Immature natural killer cell (primary cell): ENCODE results near the gene RABEPK. TPM values are rescaled to one million over a fixed set of nuclear protein-coding genes. Genes with fewer than 3 reads are reported as not detected.

Experiments
- DNase-seq, 3 donors: peaks; one replicate each; pipeline ENCODE4 v3.0.0; 2022; ENCODE audit warnings: mixed read lengths in 1 of 3
- H3K27ac Mint-ChIP-seq, 6 donors: one replicate each; pipeline ENCODE4 v1.8.0; 2020; ENCODE audit warnings: mixed read lengths in 6 of 6, mild to moderate bottlenecking in 5 of 6, inconsistent platforms in 4 of 6, moderate library complexity in 3 of 6
- H3K27me3 Mint-ChIP-seq, 3 donors: one replicate each; pipeline ENCODE4 v1.8.0; 2020 to 2021; ENCODE audit warnings: low read depth in 3 of 3, mild to moderate bottlenecking in 3 of 3, mixed read lengths in 3 of 3, moderate library complexity in 3 of 3, inconsistent platforms in 1 of 3
- H3K36me3 Mint-ChIP-seq, 3 donors: one replicate each; pipeline ENCODE4 v1.8.0; 2020; ENCODE audit warnings: mixed read lengths in 3 of 3, inconsistent platforms in 2 of 3, mild to moderate bottlenecking in 2 of 3
- H3K4me1 Mint-ChIP-seq, 2 donors: one replicate each; pipeline ENCODE4 v1.8.0; 2020; ENCODE audit warnings: inconsistent platforms in 2 of 2, mild to moderate bottlenecking in 2 of 2, mixed read lengths in 2 of 2, moderate library complexity in 1 of 2
- H3K4me3 Mint-ChIP-seq, 5 donors: one replicate each; pipeline ENCODE4 v1.8.0; 2020; ENCODE audit warnings: mild to moderate bottlenecking in 5 of 5, mixed read lengths in 5 of 5, inconsistent platforms in 3 of 5, moderate library complexity in 3 of 5
- H3K9me3 Mint-ChIP-seq, 6 donors: one replicate each; pipeline ENCODE4 v1.8.0; 2020; ENCODE audit warnings: mild to moderate bottlenecking in 6 of 6, mixed read lengths in 6 of 6, inconsistent platforms in 4 of 6, moderate library complexity in 3 of 6
- polyA plus RNA-seq, 3 donors: library from polyadenylated mRNA; unstranded; fragments of 300-500 nt; fragmentation: Illumina TruSeq; gene quantifications; one replicate each; pipeline ENCODE4 v1.2.3, GENCODE V29; 2021

RABEPK gene
- polyA plus RNA-seq, 3 donors from 2014 or later = 23.6 to 44.1 (median 28.2) TPM

- no peak for DNase-seq
- H3K36me3 Mint-ChIP-seq = peaks cover 0 to 7% (median 0%) of the 10 kb centered on the region in 3 donors
- no peak overlapping the region for H3K4me3 Mint-ChIP-seq
- H3K4me1 Mint-ChIP-seq = peaks cover 28 to 62% of the 10 kb centered on the region in 2 donors
- H3K27me3 Mint-ChIP-seq = peaks cover 0 to 2% (median 0%) of the 10 kb centered on the region in 3 donors
- peak overlapping the region in 2 of 6 donors; percentile 58 to 59 for H3K27ac Mint-ChIP-seq
- no peaks in the 10 kb centered on the region for H3K9me3 Mint-ChIP-seq
Measured at GRCh38 chr9:125268394-125269013, 68.2 kb downstream of the RABEPK start.

GRCh38 chr9:125269014-125269397 is 68.7 kb downstream of the RABEPK start:
- H3K4me1 Mint-ChIP-seq = peaks cover 25 to 59% of the 10 kb centered on the region in 2 donors
- H3K27ac Mint-ChIP-seq = peak overlapping the region in 1 of 6 donors; percentile 40
- H3K9me3 Mint-ChIP-seq = no peaks in the 10 kb centered on the region

DNA sequence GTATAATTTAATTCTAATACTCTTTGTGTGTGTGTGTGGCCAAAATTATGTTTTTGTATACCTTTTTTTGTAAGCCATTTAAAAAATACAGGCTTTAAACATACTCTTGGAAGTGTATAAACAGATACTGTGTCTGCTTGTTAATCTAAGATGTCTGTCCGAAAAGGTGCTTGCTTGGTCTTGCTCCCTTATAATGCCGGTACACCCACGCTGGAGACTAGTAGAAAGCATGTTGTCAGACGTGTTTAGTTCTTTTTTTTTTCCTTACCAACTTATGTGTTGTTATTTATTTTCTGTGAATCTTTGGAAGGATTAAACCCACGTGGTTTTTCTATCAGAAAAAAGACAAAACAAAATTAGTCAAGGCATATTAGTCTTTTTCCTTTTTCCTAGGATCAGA is 70.7 kb downstream of the RABEPK start:
- Mint-ChIP-seq H3K27me3 (peaks cover 0 to 2% (median 0%) of the 10 kb centered on the region in 3 donors), H3K36me3 (peaks cover 0 to 3% (median 0%) of the 10 kb centered on the region in 3 donors), H3K4me3 (no peak overlapping the region), H3K9me3 (no peaks in the 10 kb centered on the region), H3K4me1 (peaks cover 17 to 39% of the 10 kb centered on the region in 2 donors), H3K27ac (no peak overlapping the region)
- DNase-seq = no peak

More at GRCh38 chr9:125269014-125269397, 68.7 kb downstream of the RABEPK start:
- peaks cover 0 to 4% (median 0%) of the 10 kb centered on the region in 3 donors for H3K36me3 Mint-ChIP-seq
- no peak overlapping the region for H3K4me3 Mint-ChIP-seq
- peaks cover 0 to 2% (median 0%) of the 10 kb centered on the region in 3 donors for H3K27me3 Mint-ChIP-seq
- no peak for DNase-seq

GRCh38 chr9:125272697-125273096 is 72.4 kb downstream of the RABEPK start:
- Mint-ChIP-seq H3K27ac (no peak overlapping the region), H3K4me1 (peaks cover 21 to 39% of the 10 kb centered on the region in 2 donors), H3K4me3 (no peak overlapping the region), H3K27me3 (peaks cover 0 to 2% (median 0%) of the 10 kb centered on the region in 3 donors), H3K9me3 (no peaks in the 10 kb centered on the region), H3K36me3 (peaks cover 0 to 3% (median 0%) of the 10 kb centered on the region in 3 donors)
- DNase-seq = no peak

GRCh38 chr9:125276771-125277170 is 76.4 kb downstream of the RABEPK start:
- H3K27ac Mint-ChIP-seq = no peak overlapping the region
- no peak for DNase-seq
- peaks cover 13 to 26% of the 10 kb centered on the region in 2 donors for H3K4me1 Mint-ChIP-seq
- peaks cover 0 to under 1% (median 0%) of the 10 kb centered on the region in 3 donors for H3K27me3 Mint-ChIP-seq
- no peak overlapping the region for H3K4me3 Mint-ChIP-seq
- H3K9me3 Mint-ChIP-seq = no peaks in the 10 kb centered on the region
- no peaks in the 10 kb centered on the region for H3K36me3 Mint-ChIP-seq

DNA sequence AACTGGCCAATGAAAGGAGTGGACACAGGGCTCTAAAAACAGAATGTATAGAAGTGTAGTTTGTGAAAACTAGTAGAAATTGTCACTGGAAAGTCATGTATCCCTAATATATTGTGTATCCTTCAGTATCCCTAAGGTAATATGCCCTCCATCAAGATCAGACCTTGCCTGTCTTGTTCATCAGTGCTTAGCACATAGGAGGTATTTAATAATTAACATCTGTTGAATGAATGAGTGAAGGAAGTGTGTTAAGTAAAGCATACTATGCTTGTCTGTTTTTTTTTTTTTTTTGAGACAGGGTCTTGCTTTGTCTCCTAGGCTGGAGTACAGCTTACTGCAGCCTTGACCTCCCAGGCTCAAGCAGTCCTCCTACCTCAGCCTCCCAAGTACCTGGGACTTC is 77.1 kb downstream of the RABEPK start:
- H3K4me3 Mint-ChIP-seq = no peak overlapping the region
- no peak for DNase-seq
- H3K4me1 Mint-ChIP-seq = peaks cover 15 to 23% of the 10 kb centered on the region in 2 donors
- H3K27me3 Mint-ChIP-seq = no peaks in the 10 kb centered on the region
- H3K36me3 Mint-ChIP-seq = no peaks in the 10 kb centered on the region
- H3K9me3 Mint-ChIP-seq = no peaks in the 10 kb centered on the region
- H3K27ac Mint-ChIP-seq = no peak overlapping the region

GRCh38 chr9:125280945-125281344 is 80.6 kb downstream of the RABEPK start:
- H3K36me3 Mint-ChIP-seq = no peaks in the 10 kb centered on the region
- no peak for DNase-seq
- H3K9me3 Mint-ChIP-seq = no peaks in the 10 kb centered on the region
- no peak overlapping the region for H3K4me3 Mint-ChIP-seq
- H3K27ac Mint-ChIP-seq = no peak overlapping the region
- H3K27me3 Mint-ChIP-seq = no peaks in the 10 kb centered on the region
- peaks cover 13 to 22% of the 10 kb centered on the region in 2 donors for H3K4me1 Mint-ChIP-seq

Other genes with a start within 250 kb of the RABEPK start
- gene SCAI, start 57.0 kb upstream of the RABEPK start, polyA plus RNA-seq = 1 to 10 TPM in 2 of 3 donors, under 1 TPM in 1; 0.46 to 4.2 (median 1.4) TPM
- 10 to 100 TPM; 34.3 to 48.2 (median 46.9) TPM for gene PPP6C, start 10.7 kb upstream of the RABEPK start, polyA plus RNA-seq
- gene HSPA5, start 40.8 kb downstream of the RABEPK start, polyA plus RNA-seq = 100 to 1,000 TPM; 192 to 379 (median 292) TPM
- 10 to 100 TPM; 18.1 to 53.3 (median 28.7) TPM for gene GAPVD1, start 61.3 kb downstream of the RABEPK start, polyA plus RNA-seq